IPS-18a (cell line): ENCODE measurements around the gene MC5R.
"Not testable (repeated sequence)": the region's sequence is repeated elsewhere in the genome, so short reads cannot be mapped to it uniquely, and the experiment has no call there.

Experiments used
- H3K27ac ChIP-seq: one replicate; pipeline ENCODE4 v1.5.1; 2013; ENCODE audit warnings: low read length
- H3K27me3 ChIP-seq: one replicate; pipeline ENCODE4 v1.6.1; 2013; ENCODE audit warnings: mild to moderate bottlenecking, low read length; ENCODE audit not compliant: control insufficient read depth, insufficient read depth
- H3K36me3 ChIP-seq: one replicate; pipeline ENCODE4 v1.6.1; 2013; ENCODE audit warnings: low read depth, low read length; ENCODE audit not compliant: control insufficient read depth
- H3K4me1 ChIP-seq: one replicate; pipeline ENCODE4 v1.6.1; 2013; ENCODE audit warnings: low read depth, low read length; ENCODE audit not compliant: control insufficient read depth
- H3K4me3 ChIP-seq: one replicate; pipeline ENCODE4 v1.5.1; 2013; ENCODE audit warnings: low read length
- H3K9ac ChIP-seq: one replicate; pipeline ENCODE4 v1.6.1; 2013; ENCODE audit warnings: mild to moderate bottlenecking, low read length, moderate library complexity
- H3K9me3 ChIP-seq: one replicate; pipeline ENCODE4 v1.6.1; 2013; ENCODE audit warnings: low read depth, low read length; ENCODE audit not compliant: control insufficient read depth

Gene MC5R

GRCh38 chr18:13862898-13863297 lies 38.9 kb downstream of the MC5R start:
- H3K27ac ChIP-seq, H3K4me3 ChIP-seq: not testable (repeated sequence)
- peaks cover 14% of the 10 kb centered on the region for H3K27me3 ChIP-seq

GRCh38 chr18:13868501-13869271 lies 44.7 kb downstream of the MC5R start:
- H3K27ac ChIP-seq, result no peak overlapping the region
- H3K36me3 ChIP-seq, result no peaks in the 10 kb centered on the region
- H3K4me1 ChIP-seq, result peaks cover 11% of the 10 kb centered on the region
- peak overlapping the region; percentile 68 for H3K4me3 ChIP-seq
- no peaks in the 10 kb centered on the region for H3K9me3 ChIP-seq
- H3K27me3 ChIP-seq, result peaks cover 57% of the 10 kb centered on the region
- H3K9ac ChIP-seq, result no peak overlapping the region

More at GRCh38 chr18:13862898-13863297, 38.9 kb downstream of the MC5R start:
- not testable (repeated sequence) for H3K9me3 ChIP-seq, H3K36me3 ChIP-seq, H3K9ac ChIP-seq, H3K4me1 ChIP-seq

GRCh38 chr18:13871701-13872100 lies 47.8 kb downstream of the MC5R start:
- Histone ChIP-seq H3K27ac (no peak overlapping the region), H3K9ac (no peak overlapping the region), H3K27me3 (peaks cover 54% of the 10 kb centered on the region), H3K9me3 (no peaks in the 10 kb centered on the region), H3K36me3 (no peaks in the 10 kb centered on the region), H3K4me3 (no peak overlapping the region), H3K4me1 (peaks cover 11% of the 10 kb centered on the region)

GRCh38 chr18:13872373-13872772 lies 48.4 kb downstream of the MC5R start:
- H3K4me1 ChIP-seq, result peaks cover 11% of the 10 kb centered on the region
- no peak overlapping the region for H3K9ac ChIP-seq
- no peak overlapping the region for H3K4me3 ChIP-seq
- H3K27ac ChIP-seq, result no peak overlapping the region
- H3K9me3 ChIP-seq, result no peaks in the 10 kb centered on the region
- H3K36me3 ChIP-seq, result no peaks in the 10 kb centered on the region
- H3K27me3 ChIP-seq, result peaks cover 48% of the 10 kb centered on the region

- Histone ChIP-seq H3K36me3 (no peaks in the 10 kb centered on the region), H3K4me3 (no peak overlapping the region), H3K9ac (no peak overlapping the region), H3K27me3 (peaks cover 42% of the 10 kb centered on the region), H3K9me3 (no peaks in the 10 kb centered on the region), H3K27ac (no peak overlapping the region), H3K4me1 (peaks cover 11% of the 10 kb centered on the region)
Measured at GRCh38 chr18:13872932-13873331, 49.0 kb downstream of the MC5R start.

GRCh38 chr18:13874558-13874957 lies 50.6 kb downstream of the MC5R start:
- H3K27me3 ChIP-seq, result peaks cover 26% of the 10 kb centered on the region
- H3K4me1 ChIP-seq, result peaks cover 11% of the 10 kb centered on the region
- no peak overlapping the region for H3K27ac ChIP-seq
- no peak overlapping the region for H3K4me3 ChIP-seq
- H3K9me3 ChIP-seq, result no peaks in the 10 kb centered on the region
- no peak overlapping the region for H3K9ac ChIP-seq
- no peaks in the 10 kb centered on the region for H3K36me3 ChIP-seq
